K562 (cell line): ENCODE results near the gene ZSCAN5C. TPM values are rescaled to one million over a fixed set of nuclear protein-coding genes. Genes with fewer than 3 reads are reported as not detected.
"Not testable (repeated sequence)": the region's sequence is repeated elsewhere in the genome, so short reads cannot be mapped to it uniquely, and the experiment has no call there.

ENCODE experiments used
- ATAC-seq: fragments of 200-7000 bp; cut with Tn5 transposase; 3 replicates; pipeline ENCODE4 v1.9.1; 2020; ENCODE audit warnings: moderate library complexity
- BruUV-seq: library from RNA; stranded (reverse); fragments of 400-500 nt; replicated peaks from 2 replicates; lab custom pipeline; 2021; lab: Mats Ljungman, UMichigan
- CTCF ChIA-PET: fragments of 300-600 bp; formaldehyde crosslinking; extraction: SDS; loops from one replicate; lab custom pipeline; 2021; ENCODE audit warnings: low intra/inter-chr PET ratio; lab: Yijun Ruan, JAX
- POLR2A ChIA-PET: fragments of 300-600, 350-650 bp; sonication (Branson Sonifier 250); formaldehyde crosslinking; extraction: SDS; loops from one replicate; lab custom pipeline; 2021; ENCODE audit warnings: antibody characterized with exemption, inconsistent platforms; lab: Yijun Ruan, JAX
- DNase-seq, 4 experiments: peaks; one replicate each; pipeline versions ENCODE4 v3.0.0 to v3.0.0-alpha.2; 2011 to 2018; ENCODE audit warnings: low spot score in 3 of 4, mixed read lengths in 3 of 4; ENCODE audit errors: extremely low read depth in 1 of 4
- FAIRE-seq: peaks from 2 replicates; lab custom pipeline; 2011; peaks lifted over from hg19 to GRCh38; lab: Jason Lieb, UNC
- H2AFZ ChIP-seq: 2 replicates; pipeline ENCODE4 v1.6.0; 2011; ENCODE audit warnings: low read depth, low read length, control low read depth, inconsistent platforms
- H3K27ac ChIP-seq: fragments of 200-600 bp; 3 replicates; pipeline ENCODE4 v1.8.0; 2011; ENCODE audit warnings: low read depth, mild to moderate bottlenecking, control low read depth, inconsistent platforms, low read length, moderate library complexity, mixed read lengths; ENCODE audit errors: extremely low read depth
- H3K27me3 ChIP-seq, 2 experiments: fragments of 300-600 bp in 1 of 2; 2 replicates in 1 of 2; 3 replicates in 1 of 2; pipeline versions ENCODE4 v1.6.0 to v1.8.0; 2011; ENCODE audit warnings: inconsistent platforms in 2 of 2, low read length in 2 of 2, mild to moderate bottlenecking in 1 of 2, mixed read lengths in 1 of 2, moderate library complexity in 1 of 2; ENCODE audit not compliant: control insufficient read depth in 2 of 2, insufficient read depth in 2 of 2
- H3K36me3 ChIP-seq: fragments of 300-600 bp; 3 replicates; pipeline ENCODE4 v1.8.0; 2011; ENCODE audit warnings: mild to moderate bottlenecking, low read length, inconsistent platforms; ENCODE audit not compliant: control insufficient read depth, insufficient read depth
- H3K4me1 ChIP-seq, 2 experiments: fragments of 200-600 bp in 1 of 2; replicated peaks in 1 of 2; 2 replicates in 1 of 2; 3 replicates in 1 of 2; pipeline versions ENCODE4 v1.5.1 to v1.8.0; 2011; ENCODE audit warnings: inconsistent platforms in 2 of 2, low read length in 2 of 2, mild to moderate bottlenecking in 1 of 2, mixed read lengths in 1 of 2, moderate library complexity in 1 of 2; ENCODE audit not compliant: control insufficient read depth in 2 of 2, insufficient read depth in 2 of 2
- H3K4me2 ChIP-seq: 2 replicates; pipeline ENCODE4 v1.6.1; 2011; ENCODE audit warnings: low read length, control low read depth, inconsistent platforms, mixed read lengths; ENCODE audit not compliant: insufficient read depth
- H3K4me3 ChIP-seq: fragments of 200-600 bp; sonication (generic), shearing (Covaris generic); 2 replicates; pipeline ENCODE4 v1.5.1; 2016; ENCODE audit warnings: control low read depth, inconsistent platforms
- H3K79me2 ChIP-seq: fragments of 200-600 bp; 3 replicates; pipeline ENCODE4 v1.8.0; 2011; ENCODE audit warnings: low read length, inconsistent platforms; ENCODE audit not compliant: control insufficient read depth, insufficient read depth
- H3K9ac ChIP-seq, 2 experiments: 2 replicates each; pipeline versions ENCODE4 v1.6.0 to v1.6.1; 2011; ENCODE audit warnings: low read depth in 2 of 2, low read length in 2 of 2, control low read depth in 1 of 2, inconsistent platforms in 1 of 2, mild to moderate bottlenecking in 1 of 2, mixed read lengths in 1 of 2; ENCODE audit not compliant: insufficient read depth in 1 of 2
- H3K9me1 ChIP-seq: one replicate; pipeline ENCODE4 v1.6.0; 2011; ENCODE audit warnings: inconsistent platforms, mild to moderate bottlenecking, low read length, moderate library complexity; ENCODE audit not compliant: control insufficient read depth, insufficient read depth
- H3K9me3 ChIP-seq: replicated peaks from 2 replicates; pipeline ENCODE4 v1.5.1; 2011; ENCODE audit warnings: low read depth, low read length, inconsistent platforms; ENCODE audit not compliant: control insufficient read depth, insufficient read depth
- H4K20me1 ChIP-seq: replicated peaks from 2 replicates; pipeline ENCODE4 v1.6.1; 2011; ENCODE audit warnings: low read length, inconsistent platforms, mixed read lengths; ENCODE audit not compliant: control insufficient read depth, insufficient read depth
- HDGF ChIP-seq: fragments of 450-650 bp; IDR thresholded peaks from 2 replicates; pipeline ENCODE4 v1.6.1; 2016
- JUN ChIP-seq, 2 experiments: sonication (generic) in 1 of 2; formaldehyde crosslinking in 1 of 2; IDR thresholded peaks; 2 replicates each; pipeline versions ENCODE4 v1.6.1 to v1.8.0; 2012 to 2022; ENCODE audit warnings: borderline replicate concordance in 2 of 2, mild to moderate bottlenecking in 2 of 2, improper control_type of control experiment in 1 of 2, low read depth in 1 of 2, low read length in 1 of 2, missing genetic modification reagents in 1 of 2
- MEF2A ChIP-seq: IDR thresholded peaks from 2 replicates; pipeline ENCODE4 v1.6.1; 2011; ENCODE audit warnings: low read depth, mild to moderate bottlenecking, low read length, moderate library complexity; ENCODE audit not compliant: control insufficient read depth
- SP1 ChIP-seq: sonication (generic); formaldehyde crosslinking; IDR thresholded peaks from 2 replicates; pipeline ENCODE4 v1.8.1; 2022; ENCODE audit warnings: mild to moderate bottlenecking, missing genetic modification reagents
- TRIM28 ChIP-seq: fragments of 450-650 bp; IDR thresholded peaks from 2 replicates; pipeline ENCODE4 v1.6.1; 2017
- WGBS: fragments of 100-300 bp; shearing (Covaris generic); methylation state at CpG from one replicate; pipeline ENCODE4 v1.1.6; 2016; ENCODE audit warnings: low coverage, mixed read lengths; ENCODE audit not compliant: insufficient coverage; ENCODE audit errors: missing lambda C conversion rate; 5-methylcytosine and 5-hydroxymethylcytosine counted together
- in situ Hi-C: fragments of 300-500 bp; cut with MboI; formaldehyde crosslinking; loops from 4 replicates; pipeline ENCODE4 v1.15.0; 2018; ENCODE audit warnings: inconsistent platforms, mixed read lengths
- intact Hi-C: fragments of 100-400 bp; cut with micrococcal nuclease; formaldehyde crosslinking; loops from 2 replicates; pipeline ENCODE4 v1.14.2; 2022
- polyA plus RNA-seq, 8 experiments: library from polyadenylated mRNA; depleted of rRNA in 4 of 8; stranded (reverse) in 5 of 8; unstranded in 3 of 8; fragments of >200 nt; fragmentation: Nextera tagmentation in 2 of 8; fragmentation: Illumina TruSeq in 1 of 8; extraction: Ambion mirVana in 2 of 8; extraction: Trizol in 1 of 8; gene quantifications; 2 replicates each; pipeline versions ENCODE4 v1.2.1 to v1.2.3, GENCODE V29; 2011 to 2014; ENCODE audit warnings: inconsistent platforms in 1 of 8, missing spikeins in 1 of 8
- total RNA-seq, 7 experiments: library from RNA; depleted of rRNA in 6 of 7; stranded (reverse); fragments of >200 nt in 6 of 7; fragmentation: Illumina TruSeq in 2 of 7; extraction: Trizol in 2 of 7; gene quantifications; 2 replicates each; pipeline versions ENCODE4 v1.2.1 to v1.2.3, GENCODE V29; 2011 to 2021; ENCODE audit warnings: low replicate concordance in 1 of 7
- TF ChIP-seq, protein P1 (sequence below), 2 experiments: fragments of 450-650 bp; formaldehyde crosslinking in 1 of 2; IDR thresholded peaks; 2 replicates each; pipeline versions ENCODE4 v1.4.0 to v1.6.1; 2014 to 2020; ENCODE audit warnings: mild to moderate bottlenecking in 2 of 2, borderline replicate concordance in 1 of 2, low read depth in 1 of 2
- TF ChIP-seq, protein P2 (sequence below): fragments of 250-450 bp; sonication (Bioruptor Pico); IDR thresholded peaks from 2 replicates; pipeline ENCODE4 v1.8.0; 2021; ENCODE audit warnings: moderate library complexity, mild to moderate bottlenecking, inconsistent platforms
- TF ChIP-seq, protein P3 (sequence below): sonication (generic); formaldehyde crosslinking; IDR thresholded peaks from 2 replicates; pipeline ENCODE4 v1.8.1; 2023; ENCODE audit warnings: mild to moderate bottlenecking, missing genetic modification reagents, moderate library complexity

ZSCAN5C gene
- total and polyA plus RNA-seq, 9 of the 15 experiments (the other 6 are each of a cell fraction or from before 2014, with no cell fraction given): 0.07 TPM; not detected in 8

- TF ChIP-seq, protein P1, sequence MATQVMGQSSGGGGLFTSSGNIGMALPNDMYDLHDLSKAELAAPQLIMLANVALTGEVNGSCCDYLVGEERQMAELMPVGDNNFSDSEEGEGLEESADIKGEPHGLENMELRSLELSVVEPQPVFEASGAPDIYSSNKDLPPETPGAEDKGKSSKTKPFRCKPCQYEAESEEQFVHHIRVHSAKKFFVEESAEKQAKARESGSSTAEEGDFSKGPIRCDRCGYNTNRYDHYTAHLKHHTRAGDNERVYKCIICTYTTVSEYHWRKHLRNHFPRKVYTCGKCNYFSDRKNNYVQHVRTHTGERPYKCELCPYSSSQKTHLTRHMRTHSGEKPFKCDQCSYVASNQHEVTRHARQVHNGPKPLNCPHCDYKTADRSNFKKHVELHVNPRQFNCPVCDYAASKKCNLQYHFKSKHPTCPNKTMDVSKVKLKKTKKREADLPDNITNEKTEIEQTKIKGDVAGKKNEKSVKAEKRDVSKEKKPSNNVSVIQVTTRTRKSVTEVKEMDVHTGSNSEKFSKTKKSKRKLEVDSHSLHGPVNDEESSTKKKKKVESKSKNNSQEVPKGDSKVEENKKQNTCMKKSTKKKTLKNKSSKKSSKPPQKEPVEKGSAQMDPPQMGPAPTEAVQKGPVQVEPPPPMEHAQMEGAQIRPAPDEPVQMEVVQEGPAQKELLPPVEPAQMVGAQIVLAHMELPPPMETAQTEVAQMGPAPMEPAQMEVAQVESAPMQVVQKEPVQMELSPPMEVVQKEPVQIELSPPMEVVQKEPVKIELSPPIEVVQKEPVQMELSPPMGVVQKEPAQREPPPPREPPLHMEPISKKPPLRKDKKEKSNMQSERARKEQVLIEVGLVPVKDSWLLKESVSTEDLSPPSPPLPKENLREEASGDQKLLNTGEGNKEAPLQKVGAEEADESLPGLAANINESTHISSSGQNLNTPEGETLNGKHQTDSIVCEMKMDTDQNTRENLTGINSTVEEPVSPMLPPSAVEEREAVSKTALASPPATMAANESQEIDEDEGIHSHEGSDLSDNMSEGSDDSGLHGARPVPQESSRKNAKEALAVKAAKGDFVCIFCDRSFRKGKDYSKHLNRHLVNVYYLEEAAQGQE (IDR thresholded peaks at IDR 0.05; ENCODE audit: borderline replicate concordance): peak; percentile 7; the same call in 1 of the 2 replicates
- TF ChIP-seq, protein P1 (CRISPR knock-in tag; IDR thresholded peaks at IDR 0.05; ENCODE audit: low read depth): not testable (repeated sequence)
Observed at GRCh38 chr19:56207581-56207980, 5.5 kb downstream of the ZSCAN5C start (continued).

DNA sequence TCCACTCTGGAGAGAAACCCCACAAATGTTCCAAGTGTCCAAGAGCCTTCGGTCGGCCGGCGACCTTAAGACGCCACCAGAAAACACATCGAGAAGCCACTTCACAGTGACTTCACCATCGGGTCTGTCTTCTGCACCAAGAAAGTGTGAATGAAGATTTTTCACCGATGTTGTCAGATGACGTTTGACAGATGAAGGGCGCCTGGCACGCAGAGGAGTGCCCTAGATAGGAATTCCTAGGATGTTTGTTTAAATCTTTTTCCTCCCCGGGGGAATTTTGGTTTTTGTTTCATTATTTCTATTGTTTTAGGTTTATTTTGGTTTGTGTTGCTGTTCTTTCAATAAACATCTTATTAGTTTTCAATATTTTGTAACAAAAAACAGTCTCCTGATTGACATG is 7.0 kb downstream of the ZSCAN5C start:
- no peak overlapping the region for H3K4me2 ChIP-seq
- in situ Hi-C loops: no loop called here
- no peak for FAIRE-seq
- TF ChIP-seq JUN (IDR thresholded peaks at IDR 0.05; ENCODE audit: borderline replicate concordance, low read depth, low read length): no peak
- no peak for TF ChIP-seq JUN (CRISPR knock-in tag; IDR thresholded peaks at IDR 0.05; ENCODE audit: borderline replicate concordance)
- no peak for TF ChIP-seq TRIM28
- TF ChIP-seq, protein P2, sequence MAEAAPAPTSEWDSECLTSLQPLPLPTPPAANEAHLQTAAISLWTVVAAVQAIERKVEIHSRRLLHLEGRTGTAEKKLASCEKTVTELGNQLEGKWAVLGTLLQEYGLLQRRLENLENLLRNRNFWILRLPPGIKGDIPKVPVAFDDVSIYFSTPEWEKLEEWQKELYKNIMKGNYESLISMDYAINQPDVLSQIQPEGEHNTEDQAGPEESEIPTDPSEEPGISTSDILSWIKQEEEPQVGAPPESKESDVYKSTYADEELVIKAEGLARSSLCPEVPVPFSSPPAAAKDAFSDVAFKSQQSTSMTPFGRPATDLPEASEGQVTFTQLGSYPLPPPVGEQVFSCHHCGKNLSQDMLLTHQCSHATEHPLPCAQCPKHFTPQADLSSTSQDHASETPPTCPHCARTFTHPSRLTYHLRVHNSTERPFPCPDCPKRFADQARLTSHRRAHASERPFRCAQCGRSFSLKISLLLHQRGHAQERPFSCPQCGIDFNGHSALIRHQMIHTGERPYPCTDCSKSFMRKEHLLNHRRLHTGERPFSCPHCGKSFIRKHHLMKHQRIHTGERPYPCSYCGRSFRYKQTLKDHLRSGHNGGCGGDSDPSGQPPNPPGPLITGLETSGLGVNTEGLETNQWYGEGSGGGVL (CRISPR knock-in tag): no peak
- no peak for TF ChIP-seq MEF2A
- TF ChIP-seq, protein P3, sequence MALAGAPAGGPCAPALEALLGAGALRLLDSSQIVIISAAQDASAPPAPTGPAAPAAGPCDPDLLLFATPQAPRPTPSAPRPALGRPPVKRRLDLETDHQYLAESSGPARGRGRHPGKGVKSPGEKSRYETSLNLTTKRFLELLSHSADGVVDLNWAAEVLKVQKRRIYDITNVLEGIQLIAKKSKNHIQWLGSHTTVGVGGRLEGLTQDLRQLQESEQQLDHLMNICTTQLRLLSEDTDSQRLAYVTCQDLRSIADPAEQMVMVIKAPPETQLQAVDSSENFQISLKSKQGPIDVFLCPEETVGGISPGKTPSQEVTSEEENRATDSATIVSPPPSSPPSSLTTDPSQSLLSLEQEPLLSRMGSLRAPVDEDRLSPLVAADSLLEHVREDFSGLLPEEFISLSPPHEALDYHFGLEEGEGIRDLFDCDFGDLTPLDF (CRISPR knock-in tag): no peak
- no peak for TF ChIP-seq SP1 (CRISPR knock-in tag)
- TF ChIP-seq HDGF: no peak

More for the DNA sequence above, 7.0 kb downstream of the ZSCAN5C start:
- Histone ChIP-seq H3K4me3 (no peak overlapping the region), H3K36me3 (no peaks in the 10 kb centered on the region), H3K9me3 (no peaks in the 10 kb centered on the region), H3K9ac (no peak overlapping the region), H4K20me1 (no peaks in the 10 kb centered on the region), H3K9me1 (no peaks in the 10 kb centered on the region), H3K27me3 (peaks cover 4 to 8% of the 10 kb centered on the region in 2 experiments), H3K27ac (no peak overlapping the region), H3K4me1 (no peaks in the 10 kb centered on the region; a peak in 1 of 5 replicates), H3K79me2 (no peaks in the 10 kb centered on the region), H2AFZ (no peak overlapping the region)
- intact Hi-C loops: no loop called here
- BruUV-seq: no TSS peak
- WGBS: 37% methylated on average over 12 of the region's 12 CpGs
- no peak for ATAC-seq
- POLR2A ChIA-PET: no interaction called here
- CTCF ChIA-PET: no interaction called here
- no peak for DNase-seq
